ENCODE measurements around the gene PAPPA.

Gene PAPPA

GRCh38 chr9:116232424-116233159 is 79.0 kb downstream of the PAPPA start:
- DNase-seq (ENCODE audit: low read depth): peak; percentile 53

GRCh38 chr9:116233160-116233530 is 79.6 kb downstream of the PAPPA start:
- DNase-seq (ENCODE audit: low read depth): no peak

DNA sequence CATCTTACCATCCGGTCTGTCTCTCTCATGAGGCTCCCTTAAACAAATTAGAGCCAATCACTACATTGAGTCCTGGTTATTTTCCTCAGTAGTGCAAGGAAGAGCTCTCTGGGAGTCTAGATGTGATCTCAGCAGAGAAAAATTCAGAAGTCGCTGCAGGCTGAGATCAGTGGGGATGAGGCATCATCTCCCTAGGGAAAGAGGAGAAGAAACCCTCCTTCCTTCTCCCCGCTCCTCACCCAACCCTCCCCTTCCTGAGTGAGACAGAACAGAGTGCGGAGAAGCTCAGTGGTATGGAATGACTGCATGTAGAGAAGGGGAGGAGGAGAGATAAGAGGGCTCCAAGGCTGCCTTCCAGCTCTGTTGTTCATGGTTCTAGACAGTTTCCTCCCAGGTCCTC is 80.5 kb downstream of the PAPPA start:
- DNase-seq (ENCODE audit: low read depth): peak; percentile 87

GRCh38 chr9:116236979-116237378 is 83.4 kb downstream of the PAPPA start:
- no peak for DNase-seq (ENCODE audit: low read depth)

DNA sequence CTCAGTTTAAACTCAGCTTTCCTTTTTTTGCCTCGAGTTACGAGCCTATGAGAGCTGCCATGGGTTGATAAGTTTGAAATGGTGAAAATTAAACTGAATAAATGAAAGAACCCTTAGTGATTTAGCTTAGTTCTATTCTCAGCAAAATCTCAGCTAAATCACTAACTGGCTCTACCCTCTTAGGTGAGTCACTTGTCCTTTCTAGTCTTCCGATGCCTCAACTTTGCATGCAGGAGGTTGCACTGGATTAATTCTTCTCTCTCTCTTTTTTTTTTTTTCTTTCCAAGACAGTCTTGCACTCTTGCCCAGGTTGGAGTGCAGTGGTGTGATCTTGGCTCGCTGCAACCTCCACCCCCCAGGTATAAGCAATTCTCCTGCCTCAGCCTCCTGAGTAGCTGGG is 83.9 kb downstream of the PAPPA start:
- no peak for DNase-seq (ENCODE audit: low read depth)

- peak; percentile 71 for DNase-seq (ENCODE audit: low read depth)
Measured at GRCh38 chr9:116238225-116238624, 84.6 kb downstream of the PAPPA start.

DNA sequence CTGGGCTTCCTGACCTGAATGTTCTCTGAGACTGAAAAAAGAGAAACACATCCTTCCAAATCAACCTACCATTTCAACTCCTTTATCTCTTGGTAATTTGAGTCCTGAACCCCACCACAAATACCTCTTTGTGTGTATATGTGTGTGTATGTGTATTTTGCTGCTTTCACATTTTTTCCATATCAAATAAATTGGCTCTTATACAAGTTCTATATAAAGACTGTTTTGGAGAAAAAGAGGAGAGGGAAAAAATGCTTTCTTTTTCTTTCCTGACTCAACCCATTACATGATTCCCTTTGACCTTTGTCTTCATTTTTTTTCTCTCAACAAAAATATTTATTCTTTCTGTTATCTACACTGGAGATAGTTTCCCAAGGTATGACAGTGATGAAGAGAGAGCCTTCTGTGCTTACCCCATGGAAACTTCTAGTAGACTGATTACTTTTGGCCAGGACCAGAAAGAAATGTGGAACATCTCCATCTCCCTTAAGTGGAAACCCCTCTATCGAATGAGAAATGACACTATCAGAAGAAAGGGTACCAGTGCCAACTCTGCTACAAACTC is 85.3 kb downstream of the PAPPA start:
- DNase-seq (ENCODE audit: low read depth): no peak

DNA sequence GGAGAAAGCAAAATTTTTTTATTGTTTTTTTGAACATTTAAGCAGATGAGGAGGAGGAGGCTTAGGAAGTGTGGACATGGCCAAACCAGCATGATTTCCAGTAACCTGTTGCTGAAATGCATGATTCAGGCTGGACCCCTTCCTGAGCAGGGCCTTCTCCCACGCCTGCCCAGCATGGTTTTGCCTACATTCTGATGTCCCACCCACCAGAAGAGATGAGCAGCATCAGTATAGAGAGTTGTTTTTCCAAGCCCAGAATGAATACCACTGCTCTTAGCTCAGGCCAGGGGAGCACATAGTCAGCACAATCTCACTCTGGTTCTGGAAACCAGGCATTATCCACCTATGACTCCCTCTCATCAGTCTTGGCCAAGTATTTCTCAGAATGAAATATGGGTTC is 90.1 kb downstream of the PAPPA start:
- DNase-seq (ENCODE audit: low read depth): no peak

- DNase-seq (ENCODE audit: low read depth): no peak
Measured at GRCh38 chr9:116247284-116247683, 93.7 kb downstream of the PAPPA start.

DNA sequence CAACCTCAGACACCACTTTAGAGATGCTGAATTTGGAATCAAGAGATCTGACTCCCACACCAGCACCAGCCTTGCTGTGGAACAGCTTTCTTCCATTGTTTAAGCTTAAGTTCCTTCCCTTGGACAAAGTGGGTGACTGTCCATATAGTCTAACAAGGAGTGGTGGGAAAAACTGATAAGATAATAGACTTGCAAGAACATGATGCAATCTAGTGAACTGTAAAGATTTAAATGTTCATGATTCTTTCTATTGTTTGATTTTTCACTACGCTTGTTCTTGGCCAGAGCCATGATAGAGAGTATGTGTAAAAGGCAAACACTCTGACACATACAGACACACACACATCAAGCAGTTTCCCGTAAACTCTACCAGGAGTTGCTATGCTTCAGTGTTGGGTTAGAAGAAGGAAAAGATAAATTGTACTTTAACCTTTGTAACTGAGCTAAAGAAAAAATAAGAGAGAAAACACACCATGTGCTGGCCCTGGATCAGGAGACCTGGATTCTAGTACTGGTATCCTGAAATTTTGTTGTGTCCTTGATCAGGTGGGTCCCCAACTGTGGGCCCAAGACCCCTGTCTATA is 94.3 kb downstream of the PAPPA start:
- no peak for DNase-seq (ENCODE audit: low read depth)

- DNase-seq (ENCODE audit: low read depth): peak; percentile 90
Measured at GRCh38 chr9:116250891-116251290, 97.3 kb downstream of the PAPPA start.

DNA sequence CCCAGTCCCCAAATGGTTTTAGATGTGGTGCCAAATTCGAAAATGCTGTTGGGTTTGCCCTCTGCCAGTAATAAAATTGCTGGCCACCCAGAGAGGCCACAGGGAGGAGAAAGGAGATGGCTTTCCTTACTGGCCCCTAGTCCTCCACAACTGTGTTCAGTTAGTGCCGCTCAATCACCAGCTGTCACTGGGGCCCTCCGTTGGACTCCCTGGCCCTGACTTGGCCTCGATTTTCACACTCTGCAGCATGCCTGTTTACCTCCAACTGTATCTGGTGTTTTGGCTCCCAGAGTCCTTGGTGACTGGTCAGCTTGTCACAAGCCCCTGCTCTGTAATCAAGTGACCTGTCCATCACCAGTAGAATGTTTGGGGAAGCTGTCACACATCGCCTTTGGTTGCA is 97.8 kb downstream of the PAPPA start:
- no peak for DNase-seq (ENCODE audit: low read depth)

DNA sequence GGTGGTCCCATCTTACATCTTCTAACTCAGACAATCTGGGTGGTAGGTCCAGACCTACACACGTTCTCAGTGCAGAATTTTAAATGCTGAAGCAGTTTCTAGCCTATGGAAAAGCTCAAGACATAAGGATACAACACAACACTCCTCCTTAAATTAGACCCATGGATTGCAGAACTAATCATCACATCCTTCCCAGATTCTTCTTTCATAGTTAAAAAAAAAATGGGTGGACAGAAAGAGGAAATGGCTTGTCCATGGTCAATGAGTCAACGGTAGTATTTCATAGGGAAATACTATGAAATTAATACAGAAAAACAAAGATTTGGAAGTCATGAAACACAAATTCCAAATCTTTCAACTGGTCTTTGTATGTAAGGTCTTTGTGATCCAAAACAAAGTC is 106.9 kb downstream of the PAPPA start:
- no peak for DNase-seq (ENCODE audit: low read depth)

DNA sequence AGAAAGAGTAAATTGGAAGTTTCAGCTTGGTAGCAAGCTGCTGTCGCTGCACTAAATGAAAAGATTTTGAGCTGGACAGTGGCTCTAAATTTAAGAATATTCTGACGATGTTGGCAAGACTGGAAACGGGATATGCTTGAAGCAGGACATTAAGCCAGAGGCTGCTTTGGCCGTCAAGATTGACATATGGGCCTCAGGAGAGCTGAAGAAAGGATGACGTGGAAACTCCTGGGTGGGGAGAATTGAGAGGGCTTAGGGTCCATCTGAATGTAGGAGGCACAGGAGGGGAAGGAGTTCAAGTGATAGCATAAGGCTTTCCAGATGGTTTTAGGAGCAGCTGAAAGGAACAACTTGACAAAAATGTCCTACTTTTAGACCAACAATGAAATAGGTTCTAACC is 108.9 kb downstream of the PAPPA start:
- DNase-seq (ENCODE audit: low read depth): no peak

DNA sequence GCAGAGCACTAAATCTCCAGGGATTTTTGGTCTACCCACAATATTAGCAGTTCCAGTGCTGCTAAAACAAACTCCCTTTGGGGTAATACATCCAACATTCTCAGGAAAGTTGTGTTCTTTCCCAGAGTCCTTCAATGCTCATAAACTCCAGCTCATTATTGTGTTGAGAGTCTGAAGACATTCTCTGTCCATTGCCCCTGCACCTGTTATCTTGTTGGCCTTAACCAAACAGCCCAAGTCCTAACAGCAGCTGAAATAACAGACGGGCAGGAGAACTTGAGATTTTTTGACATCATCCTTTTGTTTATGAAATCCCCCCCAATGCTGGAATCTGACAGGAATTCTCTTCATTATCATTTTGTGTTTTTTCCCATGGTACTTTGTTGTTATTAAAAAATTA is 110.8 kb downstream of the PAPPA start:
- no peak for DNase-seq (ENCODE audit: low read depth)

DNA sequence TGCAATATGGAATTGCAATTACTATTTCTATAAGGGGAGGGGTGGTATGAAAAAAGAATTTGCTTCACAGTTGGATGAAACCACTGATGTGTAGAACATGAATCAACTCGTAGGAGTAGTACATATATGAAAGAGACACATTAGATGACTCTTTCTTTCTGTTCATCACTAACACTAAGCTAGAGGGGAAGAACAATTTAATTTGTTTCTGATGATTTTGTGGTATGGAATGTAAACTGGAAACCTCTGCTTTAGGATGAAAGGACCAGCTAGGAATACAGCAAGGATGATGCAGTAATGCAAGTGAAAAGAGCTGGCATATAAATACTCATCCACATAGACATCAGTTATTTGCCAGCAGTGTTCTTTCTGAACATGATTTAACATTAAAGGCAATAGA is 113.4 kb downstream of the PAPPA start:
- peak; percentile 20 for DNase-seq (ENCODE audit: low read depth)

GRCh38 chr9:116269250-116269649 is 115.7 kb downstream of the PAPPA start:
- DNase-seq (ENCODE audit: low read depth): no peak

GRCh38 chr9:116270546-116270945 is 117.0 kb downstream of the PAPPA start:
- DNase-seq (ENCODE audit: low read depth): no peak

- no peak for DNase-seq (ENCODE audit: low read depth)
Measured at GRCh38 chr9:116271340-116271739, 117.7 kb downstream of the PAPPA start.

GRCh38 chr9:116271991-116272390 is 118.4 kb downstream of the PAPPA start:
- DNase-seq (ENCODE audit: low read depth): no peak

DNA sequence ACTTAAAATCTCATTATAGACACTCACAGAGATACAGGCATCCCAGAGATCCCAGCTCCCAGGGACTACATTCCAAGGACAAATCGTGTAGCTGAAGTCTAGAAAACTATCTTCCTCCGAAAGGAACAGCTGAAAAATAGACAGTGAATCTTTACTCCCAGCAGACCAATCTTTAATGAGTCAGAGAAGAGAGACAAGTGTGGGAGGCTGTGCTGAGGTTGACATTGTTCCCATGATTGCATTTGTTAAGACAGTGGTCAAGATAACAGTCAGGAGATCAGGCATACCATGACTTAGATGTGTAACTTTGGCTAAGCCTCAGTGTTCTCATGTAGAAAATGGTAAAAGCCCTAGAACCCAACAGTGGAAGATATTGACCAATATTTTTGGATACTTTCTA is 120.7 kb downstream of the PAPPA start:
- no peak for DNase-seq (ENCODE audit: low read depth)

- no peak for DNase-seq (ENCODE audit: low read depth)
Measured at GRCh38 chr9:116275418-116276195, 122.0 kb downstream of the PAPPA start.

DNA sequence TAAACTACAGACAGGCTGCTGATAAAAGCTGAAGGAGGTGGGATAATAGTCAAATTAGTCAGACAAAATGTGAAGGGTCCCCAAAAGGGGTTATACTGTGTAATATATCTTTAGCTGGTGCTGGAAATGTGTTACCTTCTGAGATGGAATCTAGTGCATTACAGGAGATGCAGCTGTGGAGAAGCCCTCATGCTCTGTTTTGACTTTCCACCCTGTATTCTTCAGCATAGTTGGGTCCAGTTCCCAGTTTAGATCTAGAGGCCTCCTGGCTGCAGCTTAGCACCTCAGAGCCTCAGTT is 122.6 kb downstream of the PAPPA start:
- no peak for DNase-seq (ENCODE audit: low read depth)
